Raji (cell line): Measurements from ENCODE around the gene OLFM2.

Experiments used
- POLR2A ChIP-seq: IDR thresholded peaks from 2 replicates; pipeline ENCODE4 v1.6.1; 2011; ENCODE audit warnings: low read depth, low read length, control low read depth; ENCODE audit not compliant: insufficient read depth

Gene OLFM2

DNA sequence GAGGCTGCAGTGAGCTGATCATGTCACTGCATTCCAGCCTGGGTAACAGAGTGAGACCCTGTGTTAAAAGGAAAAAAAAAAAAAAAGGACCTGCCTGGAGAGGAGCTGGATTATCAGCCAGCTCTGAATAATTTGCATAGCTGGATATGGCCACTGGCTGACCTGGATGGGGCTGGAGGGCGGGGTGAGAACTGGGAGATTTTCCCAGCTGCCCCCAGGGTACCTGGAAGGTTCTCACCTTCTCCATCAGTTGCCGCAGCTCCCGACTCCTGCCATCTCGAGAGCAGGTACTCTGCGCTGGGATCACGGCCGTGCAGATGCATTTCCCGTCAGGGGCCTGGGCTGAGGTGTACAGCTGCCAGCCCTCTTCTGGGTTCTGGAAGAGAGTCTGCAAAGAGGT is 75.9 kb downstream of the OLFM2 start:
- no peak for TF ChIP-seq POLR2A

DNA sequence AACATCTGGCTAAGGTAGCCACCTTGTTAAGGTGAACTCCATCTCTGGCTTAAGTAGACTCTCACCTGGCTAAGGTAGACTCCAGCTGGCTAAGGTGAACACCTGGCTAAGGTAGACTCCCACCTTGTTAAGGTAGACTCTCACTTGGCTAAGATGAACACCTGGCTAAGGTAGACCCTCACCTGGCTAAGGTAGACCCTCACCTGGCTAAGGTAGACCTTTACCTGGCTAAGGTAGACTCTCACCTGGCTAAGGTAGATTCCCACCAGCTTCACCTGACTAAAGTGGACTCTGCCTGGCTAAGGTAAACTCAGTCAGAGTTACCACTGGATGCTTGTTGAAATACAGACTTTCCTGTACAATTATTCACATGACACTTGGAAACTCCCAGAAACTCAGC is 77.5 kb downstream of the OLFM2 start:
- TF ChIP-seq POLR2A: no peak

DNA sequence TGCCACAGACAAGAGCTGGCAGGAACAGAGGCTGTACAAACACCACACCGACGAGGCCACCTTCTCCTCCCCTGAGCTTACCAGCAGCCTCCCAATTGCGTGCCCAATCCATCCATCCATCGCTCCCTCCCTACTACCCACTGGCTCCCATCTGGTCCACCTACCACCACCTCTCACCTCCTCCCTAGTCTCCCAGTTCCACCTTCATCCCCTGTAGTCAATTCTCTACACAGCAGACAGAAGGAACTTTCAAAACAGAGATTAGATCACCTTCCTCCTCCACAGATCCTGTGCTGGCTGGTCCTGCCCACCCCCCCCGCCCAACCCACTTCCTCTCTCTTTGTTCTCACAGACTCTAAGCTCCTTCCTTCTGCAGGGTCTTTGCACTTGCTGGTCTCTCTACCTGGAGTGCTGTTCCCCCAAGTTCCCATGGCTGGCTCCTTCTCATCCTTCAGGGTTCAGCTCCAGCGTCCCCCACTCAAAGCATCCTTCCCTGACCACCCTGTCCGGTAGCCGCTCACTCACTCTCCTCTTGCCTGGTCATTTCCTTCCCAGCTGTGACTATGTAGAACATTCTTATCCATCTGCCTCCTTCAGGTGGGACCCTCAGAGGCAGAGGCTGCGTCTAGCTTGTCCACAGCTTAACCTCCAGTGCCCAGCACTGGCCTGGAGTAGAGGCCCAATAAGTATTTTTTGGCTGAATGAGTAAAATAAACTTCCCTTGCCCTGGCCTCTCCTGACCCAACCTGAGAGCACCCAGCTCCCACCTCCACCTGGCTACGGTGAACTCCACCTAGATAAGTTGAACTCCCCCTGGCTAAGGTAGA is 78.2 kb downstream of the OLFM2 start:
- no peak for TF ChIP-seq POLR2A

DNA sequence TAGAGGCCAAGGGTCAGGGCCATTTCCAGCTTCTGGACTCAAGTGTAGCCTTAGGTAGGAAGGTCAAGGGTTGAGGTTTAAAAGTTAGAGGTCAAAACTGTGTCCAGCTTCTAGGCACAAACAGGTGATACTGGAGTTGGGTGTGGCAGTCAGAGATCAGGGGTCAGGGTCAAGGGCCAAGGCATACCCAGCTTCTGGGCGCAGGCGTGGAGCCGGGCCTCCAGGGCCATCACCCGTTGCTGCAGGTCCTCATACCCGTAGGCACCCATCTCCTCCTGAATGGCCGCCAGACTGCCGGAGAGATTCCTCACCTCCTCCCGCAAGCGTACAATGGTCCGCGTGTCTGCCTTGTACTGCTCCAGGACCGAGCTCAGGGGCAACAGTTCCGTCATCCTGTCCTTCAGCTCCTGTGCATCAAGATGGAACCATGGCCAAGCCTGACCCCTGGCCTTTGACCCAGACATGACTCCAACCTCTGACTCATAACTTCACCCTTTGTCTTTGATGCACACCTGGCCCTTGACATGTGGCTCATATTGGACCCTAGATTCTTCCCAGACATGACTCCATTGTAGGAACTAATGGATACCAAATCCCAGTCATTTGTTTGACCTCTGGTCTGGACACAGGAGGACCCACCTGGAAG is 79.1 kb downstream of the OLFM2 start:
- no peak for TF ChIP-seq POLR2A

DNA sequence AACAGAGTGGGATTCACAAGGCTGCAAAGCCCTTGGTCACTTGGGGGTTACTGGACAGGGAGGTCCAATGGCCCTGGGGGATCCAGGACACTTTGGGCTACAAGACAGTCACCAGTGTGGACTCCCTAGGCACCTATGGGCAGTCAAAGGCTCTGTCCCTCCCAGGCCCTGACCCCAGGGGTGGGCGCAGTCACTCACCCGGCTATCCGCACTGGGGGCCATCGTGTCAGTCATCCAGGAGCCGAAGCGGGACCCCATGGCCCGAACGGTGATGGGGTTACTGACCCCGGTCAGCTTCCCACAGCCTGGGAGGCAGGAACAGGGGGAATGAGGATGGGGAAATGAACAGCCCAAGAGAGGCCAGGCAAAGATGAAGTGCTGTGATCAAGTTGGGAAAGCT is 79.7 kb downstream of the OLFM2 start:
- no peak for TF ChIP-seq POLR2A

DNA sequence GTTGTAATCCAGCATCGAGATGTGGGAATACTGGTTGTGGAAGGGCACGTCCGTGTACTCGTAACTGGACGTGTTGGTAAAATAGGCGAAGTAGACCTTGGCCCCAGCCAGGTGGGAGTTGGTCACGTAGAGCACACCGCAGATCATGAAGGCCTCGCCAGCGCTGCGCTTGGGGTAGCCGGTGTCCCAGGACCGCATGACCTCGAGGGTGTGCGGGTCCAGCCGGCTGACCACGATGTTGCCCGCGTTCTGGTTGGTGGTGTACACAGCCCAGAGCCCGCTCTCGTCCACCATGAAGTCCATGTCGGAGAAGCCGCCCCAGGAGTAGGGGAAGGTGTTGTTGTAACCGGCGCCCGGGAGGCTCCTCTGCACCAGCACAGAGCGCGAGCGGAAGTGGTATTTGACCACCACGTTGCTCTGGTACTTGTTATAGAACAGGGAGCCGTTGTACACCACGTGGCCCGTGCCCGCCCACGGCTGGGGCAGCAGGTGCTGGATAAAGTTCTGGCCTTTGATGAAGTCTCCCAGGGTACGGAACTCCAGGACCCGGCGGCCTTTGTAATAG is 82.0 kb downstream of the OLFM2 start:
- TF ChIP-seq POLR2A: no peak

DNA sequence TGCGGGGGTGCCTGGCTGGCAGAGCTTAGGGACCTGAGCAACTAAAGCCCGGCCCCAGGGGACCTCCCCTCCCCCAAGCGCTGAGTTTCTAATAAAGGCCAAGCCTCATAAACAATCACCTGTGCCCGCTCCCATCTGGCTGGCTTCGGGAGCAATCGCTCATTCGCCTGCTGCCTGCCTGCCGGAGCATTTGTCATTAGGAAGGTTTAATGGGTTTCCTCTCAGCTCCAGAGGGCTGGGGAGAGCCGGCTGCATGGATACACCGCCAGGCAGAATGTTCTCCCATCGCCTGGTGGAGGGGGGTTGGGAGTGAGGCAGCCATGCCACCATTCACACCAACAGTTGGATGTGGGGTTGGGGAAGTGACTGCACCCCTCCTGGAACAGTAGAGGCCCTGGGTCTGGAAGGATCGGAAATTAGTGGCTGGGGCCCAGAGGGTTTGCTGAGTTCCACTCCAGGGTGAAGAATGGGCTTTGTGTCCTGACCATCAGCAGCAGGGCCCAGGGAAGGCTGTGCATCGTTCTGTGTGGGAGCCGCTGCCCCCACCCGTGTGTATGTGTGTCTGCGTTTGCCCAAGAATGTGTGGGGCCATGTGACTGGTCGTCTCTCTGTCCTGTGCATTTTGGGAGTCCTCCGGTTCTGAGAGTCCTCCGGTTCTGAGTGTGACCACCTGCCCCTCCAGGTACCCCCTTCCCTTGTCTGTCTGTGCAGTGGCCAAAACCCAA is 85.9 kb downstream of the OLFM2 start:
- no peak for TF ChIP-seq POLR2A

DNA sequence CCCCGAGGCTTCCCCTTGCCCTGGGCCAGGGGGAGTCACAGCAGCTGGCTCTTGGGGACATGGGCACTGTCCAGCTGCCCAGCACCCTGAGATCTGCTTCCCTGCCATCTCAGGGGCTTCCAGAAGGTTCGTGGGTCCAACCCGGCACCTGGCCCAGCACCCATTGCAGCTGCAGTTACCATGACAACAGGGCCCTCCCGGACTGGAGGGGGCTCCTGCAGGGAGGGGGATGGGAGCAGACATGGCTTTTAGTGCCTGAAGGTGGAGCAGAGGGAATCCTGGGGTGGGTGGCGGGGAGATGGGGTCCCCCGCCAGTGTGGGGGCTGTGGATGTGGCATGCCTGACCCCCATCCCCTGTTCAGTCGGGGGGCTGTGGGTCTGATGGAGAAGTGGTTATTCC is 86.5 kb downstream of the OLFM2 start:
- no peak for TF ChIP-seq POLR2A

DNA sequence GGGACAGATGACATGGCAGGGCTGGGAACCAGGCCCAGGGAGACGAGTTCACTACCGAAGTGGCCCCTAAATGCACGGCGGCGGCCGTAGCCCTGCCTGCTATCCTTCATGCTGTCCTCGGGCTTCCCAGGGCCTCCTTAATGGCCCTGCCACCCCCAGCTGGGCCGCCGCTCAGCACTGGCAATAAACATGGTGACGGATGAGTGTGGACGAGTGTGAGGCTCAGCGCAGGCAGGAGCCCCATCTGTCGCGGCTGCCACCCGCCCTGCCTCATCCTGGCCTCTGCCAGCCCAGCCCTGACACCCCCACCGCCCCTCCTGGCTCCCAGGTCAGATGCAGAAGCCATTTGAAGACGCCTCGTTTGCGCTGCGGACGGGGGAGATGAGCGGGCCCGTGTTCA is 87.6 kb downstream of the OLFM2 start:
- TF ChIP-seq POLR2A: no peak

DNA sequence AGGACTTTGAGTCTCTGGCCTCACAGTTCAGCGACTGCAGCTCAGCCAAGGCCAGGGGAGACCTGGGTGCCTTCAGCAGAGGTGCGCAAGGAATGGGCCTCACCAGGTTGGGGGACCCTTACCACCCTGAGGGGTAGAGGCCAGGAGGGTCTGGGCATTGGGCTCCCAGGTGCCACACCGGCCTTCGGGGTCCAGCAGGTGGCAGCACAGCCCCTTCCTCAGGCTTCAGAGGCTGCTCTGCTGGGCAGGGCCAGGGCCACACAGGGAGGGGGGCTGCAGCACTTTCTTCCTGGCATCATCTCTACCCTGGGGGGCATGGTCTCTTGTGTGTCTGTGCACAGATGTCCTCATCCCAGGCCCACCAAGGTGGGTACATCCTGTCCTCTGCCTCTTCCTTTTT is 88.3 kb downstream of the OLFM2 start:
- no peak for TF ChIP-seq POLR2A

DNA sequence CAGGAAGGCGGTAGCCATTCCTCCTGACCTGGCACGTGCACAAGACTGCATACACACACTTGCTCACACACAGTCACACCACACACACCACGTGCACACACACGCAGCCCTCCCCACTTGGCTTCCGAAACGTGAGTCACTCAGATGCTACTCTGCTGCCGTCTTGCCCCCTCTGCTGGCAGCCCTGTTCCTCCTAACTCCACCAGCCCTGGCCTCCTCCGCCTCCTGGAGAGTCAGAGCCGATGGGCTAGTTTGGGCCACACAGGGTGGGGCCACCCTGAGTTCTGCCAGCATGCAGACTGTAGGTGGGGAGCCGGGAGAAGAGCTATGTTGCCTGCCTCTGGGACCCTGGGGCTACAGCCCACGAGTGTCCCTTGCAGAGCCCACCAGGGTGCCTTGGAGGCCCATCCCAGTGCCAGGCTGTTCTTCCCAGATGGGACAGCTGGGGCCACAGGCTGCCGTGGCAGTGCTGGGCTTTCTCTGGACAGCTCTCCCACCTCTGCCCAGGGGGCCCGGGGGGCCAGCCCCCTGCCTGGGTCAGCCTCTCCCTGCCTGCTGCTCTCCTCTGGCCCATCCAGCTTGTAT is 89.1 kb downstream of the OLFM2 start:
- TF ChIP-seq POLR2A: no peak

DNA sequence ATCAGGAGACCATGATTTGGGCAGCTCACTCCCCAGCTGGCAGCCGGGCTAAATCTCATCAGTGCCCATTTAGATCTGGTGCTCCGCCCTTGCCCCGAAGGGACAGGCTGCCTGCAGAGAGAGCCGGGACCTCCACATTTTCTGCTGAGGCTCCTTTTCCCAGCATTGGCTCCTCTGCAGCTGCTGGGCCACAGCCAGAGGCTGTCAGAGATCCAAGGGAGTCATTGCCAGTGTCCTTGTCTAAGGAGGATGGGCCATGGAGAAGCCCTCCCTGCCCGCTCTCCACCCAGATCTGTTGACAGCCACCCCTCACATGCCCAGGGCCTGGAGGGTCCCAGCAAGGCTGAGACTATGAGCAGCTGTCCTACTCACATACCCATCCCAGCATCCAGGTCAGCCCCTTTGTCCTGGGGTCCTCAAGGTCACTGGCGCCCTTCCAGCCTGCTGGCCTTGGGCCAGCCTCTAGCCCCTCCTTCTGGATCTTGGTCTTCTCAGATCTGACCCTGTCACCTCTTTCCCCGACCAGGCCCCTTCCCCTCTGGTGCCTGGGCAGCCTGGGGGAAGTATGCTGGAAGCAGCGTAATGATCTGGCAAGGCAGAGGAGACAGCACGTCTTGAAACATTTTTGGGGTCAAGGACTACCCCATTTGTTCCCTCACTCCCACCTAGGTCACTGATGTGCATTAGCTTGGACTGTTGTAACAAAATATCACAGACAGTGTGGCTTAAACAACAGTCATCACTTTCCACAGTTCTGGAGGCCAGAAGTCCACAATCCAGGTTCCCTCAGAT is 93.3 kb downstream of the OLFM2 start:
- TF ChIP-seq POLR2A: no peak

DNA sequence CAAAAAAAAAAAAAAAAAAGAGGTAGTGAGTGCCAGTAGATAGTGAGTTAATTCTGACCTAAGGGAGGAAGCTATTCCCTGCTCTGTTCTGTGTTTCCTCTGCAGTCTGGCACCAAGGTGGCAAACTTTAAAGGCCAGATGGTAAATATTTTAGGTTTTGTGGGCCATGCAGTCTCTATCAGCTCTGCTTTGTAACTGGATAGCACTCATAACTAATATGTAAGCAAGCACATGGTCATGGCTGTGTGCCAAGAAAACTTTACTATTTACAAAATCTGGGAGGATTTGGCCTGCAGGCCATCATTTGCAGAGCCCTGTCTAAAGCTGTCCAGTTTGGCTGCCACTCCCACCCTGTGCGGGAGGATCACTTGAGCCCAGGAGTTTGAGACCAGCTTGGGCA is 96.9 kb downstream of the OLFM2 start:
- no peak for TF ChIP-seq POLR2A

DNA sequence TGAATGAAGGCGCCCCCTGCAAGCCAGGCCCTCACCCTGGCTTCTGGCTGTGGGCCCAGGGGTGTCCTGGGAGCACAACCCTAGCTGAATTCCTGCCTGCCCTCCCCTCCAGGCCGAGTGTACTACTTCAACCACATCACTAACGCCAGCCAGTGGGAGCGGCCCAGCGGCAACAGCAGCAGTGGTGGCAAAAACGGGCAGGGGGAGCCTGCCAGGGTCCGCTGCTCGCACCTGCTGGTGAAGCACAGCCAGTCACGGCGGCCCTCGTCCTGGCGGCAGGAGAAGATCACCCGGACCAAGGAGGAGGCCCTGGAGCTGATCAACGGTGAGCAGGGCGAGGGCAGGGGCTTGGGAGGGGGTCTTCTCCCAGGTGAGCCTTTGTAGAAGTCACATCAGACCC is 98.0 kb downstream of the OLFM2 start:
- TF ChIP-seq POLR2A: no peak

DNA sequence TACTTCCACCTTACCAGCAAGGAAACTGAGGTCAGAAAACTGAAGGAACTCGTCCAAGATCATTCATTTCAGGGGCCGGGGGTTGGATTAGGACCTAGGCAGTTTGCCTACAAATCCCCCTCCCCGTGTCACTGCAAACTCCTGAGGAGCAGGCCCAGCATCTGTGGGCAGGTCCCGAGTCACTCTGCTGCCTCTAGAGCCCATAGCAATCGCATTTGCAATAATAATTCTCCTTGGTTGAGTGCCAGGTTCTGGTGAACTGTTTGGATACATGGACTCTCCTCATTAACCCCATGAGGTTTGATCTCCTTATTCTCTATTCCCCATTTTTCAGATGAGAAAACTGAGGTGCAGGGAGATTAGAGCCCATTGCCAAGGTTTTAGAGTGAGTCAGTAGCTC is 100.3 kb downstream of the OLFM2 start:
- TF ChIP-seq POLR2A: no peak

DNA sequence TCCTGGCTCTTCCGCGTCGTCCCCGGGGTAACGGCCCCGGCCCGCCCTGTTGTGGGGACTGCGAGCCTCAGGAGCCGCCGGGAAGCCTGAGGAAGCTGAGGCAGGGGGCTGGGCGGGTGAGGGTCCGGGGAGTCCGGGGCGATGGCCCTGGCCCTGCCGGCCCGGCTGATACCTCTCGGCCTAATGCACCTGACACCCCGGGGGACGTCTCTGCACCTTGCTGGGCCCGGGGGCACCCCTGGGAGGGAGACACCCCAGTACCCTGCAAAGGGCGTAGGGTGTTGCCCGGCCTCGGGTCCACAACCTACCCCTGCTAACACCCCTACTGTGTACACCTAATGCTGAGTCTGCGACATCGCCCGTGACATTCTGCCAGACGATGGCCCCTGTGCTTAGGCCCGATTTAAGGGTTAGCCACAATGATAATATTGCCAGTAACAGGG is 100.8 kb downstream of the OLFM2 start:
- TF ChIP-seq POLR2A: no peak
